HCT116 (cell line): ENCODE data around the gene SEC16B. TPM values are rescaled to one million over a fixed set of nuclear protein-coding genes. Genes with fewer than 3 reads are reported as not detected.

Experiments
- ATAC-seq: fragments of 200-7000 bp; cut with Tn5 transposase; 2 replicates; pipeline ENCODE4 v1.9.1; 2020; ENCODE audit warnings: mild to moderate bottlenecking, moderate library complexity
- BruUV-seq: library from RNA; stranded (reverse); fragments of 400-500 nt; replicated peaks from 2 replicates; lab custom pipeline; 2021; lab: Mats Ljungman, UMichigan
- CTCF ChIA-PET: fragments of 300-600 bp; sonication (Branson Sonifier 250); formaldehyde crosslinking; loops from one replicate; lab custom pipeline; 2021; ENCODE audit warnings: antibody characterized with exemption; lab: Charles Lee
- POLR2A ChIA-PET: fragments of 300-600, 350-600 bp; sonication (Branson Sonifier 250); formaldehyde crosslinking; loops from one replicate; lab custom pipeline; 2021; ENCODE audit warnings: antibody characterized with exemption; lab: Charles Lee
- RAD21 ChIA-PET, 2 experiments: fragments of 300-600 bp; sonication (Branson Sonifier 250); formaldehyde crosslinking; loops; one replicate each; lab custom pipeline; 2023; ENCODE audit warnings: low total read pairs in 2 of 2; ENCODE audit not compliant: uncharacterized antibody in 2 of 2, unreplicated experiment in 2 of 2, low non-redundant PET in 1 of 2; lab: Charles Lee
- DNase-seq: peaks from one replicate; pipeline ENCODE4 v3.0.0-alpha.2; 2010; ENCODE audit warnings: low read depth, low spot score
- H2AFZ ChIP-seq: fragments of 200-600 bp; shearing (Covaris generic), sonication (generic); 2 replicates; pipeline ENCODE4 v1.6.1; 2017; ENCODE audit warnings: low read depth, mixed run types, mixed read lengths, antibody characterized with exemption, low read length; ENCODE audit not compliant: poor library complexity, severe bottlenecking
- H3K27ac ChIP-seq: 2 replicates; pipeline ENCODE4 v1.5.1; 2012; ENCODE audit warnings: low read depth, low read length
- H3K27me3 ChIP-seq: fragments of 200-600 bp; sonication (generic); 2 replicates; pipeline ENCODE4 v1.6.1; 2016; ENCODE audit warnings: mixed run types, low read length, mixed read lengths; ENCODE audit not compliant: insufficient read depth
- H3K36me3 ChIP-seq, 2 experiments: fragments of 200-500 bp in 1 of 2; fragments of 200-600 bp in 1 of 2; sonication (Bioruptor generic) in 1 of 2; sonication (generic) in 1 of 2; 2 replicates each; pipeline versions ENCODE4 v1.5.1 to v1.6.1; 2014 to 2016; ENCODE audit warnings: low read length in 2 of 2, inconsistent platforms in 1 of 2, mixed read lengths in 1 of 2, mixed run types in 1 of 2; ENCODE audit not compliant: insufficient read depth in 2 of 2, control insufficient read depth in 1 of 2
- H3K4me1 ChIP-seq, 2 experiments: fragments of 200-600 bp in 1 of 2; sonication (generic) in 1 of 2; 2 replicates each; pipeline versions ENCODE4 v1.5.1 to v1.6.1; 2012 to 2017; ENCODE audit warnings: low read length in 2 of 2, inconsistent platforms in 1 of 2, mild to moderate bottlenecking in 1 of 2, mixed read lengths in 1 of 2, mixed run types in 1 of 2, moderate library complexity in 1 of 2; ENCODE audit not compliant: insufficient read depth in 2 of 2, control insufficient read depth in 1 of 2
- H3K4me2 ChIP-seq: fragments of 200-600 bp; sonication (generic); 2 replicates; pipeline ENCODE4 v1.6.1; 2017; ENCODE audit warnings: mixed run types, low read length, mixed read lengths
- H3K4me3 ChIP-seq, 2 experiments: fragments of 200-600 bp in 1 of 2; sonication (generic) in 1 of 2; replicated peaks in 1 of 2; 2 replicates each; pipeline ENCODE4 v1.5.1; 2011 to 2016; ENCODE audit warnings: low read length in 2 of 2, control low read depth in 1 of 2, low read depth in 1 of 2, mild to moderate bottlenecking in 1 of 2, mixed read lengths in 1 of 2, mixed run types in 1 of 2
- H3K79me2 ChIP-seq: fragments of 200-600 bp; sonication (generic); 2 replicates; pipeline ENCODE4 v1.6.1; 2017; ENCODE audit warnings: mild to moderate bottlenecking, mixed run types, low read length, moderate library complexity, mixed read lengths; ENCODE audit not compliant: insufficient read depth
- H3K9ac ChIP-seq: fragments of 200-600 bp; sonication (generic); 2 replicates; pipeline ENCODE4 v1.6.1; 2016; ENCODE audit warnings: low read length, mixed read lengths
- H3K9me2 ChIP-seq: fragments of 200-600 bp; sonication (generic), shearing (Covaris generic); 2 replicates; pipeline ENCODE4 v1.6.1; 2017; ENCODE audit warnings: mixed run types, mild to moderate bottlenecking, moderate library complexity; ENCODE audit not compliant: insufficient read depth
- H3K9me3 ChIP-seq, 2 experiments: fragments of 200-500 bp in 1 of 2; fragments of 200-600 bp in 1 of 2; sonication (Bioruptor generic) in 1 of 2; sonication (generic) in 1 of 2; 2 replicates each; pipeline ENCODE4 v1.6.1; 2014 to 2017; ENCODE audit warnings: low read length in 2 of 2, mixed read lengths in 2 of 2, inconsistent platforms in 1 of 2, low read depth in 1 of 2, mild to moderate bottlenecking in 1 of 2, mixed run types in 1 of 2, moderate library complexity in 1 of 2; ENCODE audit not compliant: control insufficient read depth in 1 of 2, insufficient read depth in 1 of 2
- H4K20me1 ChIP-seq: fragments of 200-600 bp; sonication (generic), shearing (Covaris generic); 2 replicates; pipeline ENCODE4 v1.6.1; 2017; ENCODE audit warnings: mixed run types, mild to moderate bottlenecking, moderate library complexity; ENCODE audit not compliant: insufficient read depth
- ATF3 ChIP-seq: IDR thresholded peaks from 2 replicates; pipeline ENCODE4 v1.6.1; 2012
- CBX3 ChIP-seq: IDR thresholded peaks from 2 replicates; pipeline ENCODE4 v1.6.1; 2012; ENCODE audit warnings: low read depth
- CEBPB ChIP-seq: IDR thresholded peaks from 2 replicates; pipeline ENCODE4 v1.6.1; 2012; ENCODE audit warnings: low read depth
- CTCF ChIP-seq, 3 experiments: fragments of 200-600 bp in 1 of 3; sonication (generic) in 1 of 3; IDR thresholded peaks in 2 of 3; conservative IDR thresholded peaks in 1 of 3; 2 replicates each; pipeline ENCODE4 v1.5.1; 2012 to 2017; ENCODE audit warnings: low read depth in 2 of 3, low read length in 2 of 3, antibody characterized with exemption in 1 of 3, borderline replicate concordance in 1 of 3, control low read depth in 1 of 3, mild to moderate bottlenecking in 1 of 3, mixed read lengths in 1 of 3, mixed run types in 1 of 3, moderate library complexity in 1 of 3; ENCODE audit not compliant: insufficient read depth in 1 of 3
- EGR1 ChIP-seq: IDR thresholded peaks from 2 replicates; pipeline ENCODE4 v1.6.1; 2012; ENCODE audit warnings: low read depth
- ELF1 ChIP-seq: IDR thresholded peaks from 2 replicates; pipeline ENCODE4 v1.6.1; 2012; ENCODE audit warnings: low read depth, borderline replicate concordance
- EZH2phosphoT487 ChIP-seq: fragments of 200-600 bp; IDR thresholded peaks from 2 replicates; pipeline ENCODE4 v1.6.1; 2018; ENCODE audit warnings: antibody characterized with exemption, borderline replicate concordance
- FOSL1 ChIP-seq: IDR thresholded peaks from 2 replicates; pipeline ENCODE4 v1.6.1; 2012; ENCODE audit warnings: low read depth
- POLR2A ChIP-seq: IDR thresholded peaks from 2 replicates; pipeline ENCODE4 v1.7.0; 2011; ENCODE audit warnings: borderline replicate concordance; ENCODE audit not compliant: insufficient read depth, insufficient read length; ENCODE audit errors: extremely low read depth
- POLR2AphosphoS5 ChIP-seq: IDR thresholded peaks from 2 replicates; pipeline ENCODE4 v1.6.1; 2011; ENCODE audit warnings: mild to moderate bottlenecking, low read depth, low read length, moderate library complexity
- RAD21 ChIP-seq: IDR thresholded peaks from 2 replicates; pipeline ENCODE4 v1.6.1; 2012; ENCODE audit warnings: low read depth, mild to moderate bottlenecking
- REST ChIP-seq: IDR thresholded peaks from 2 replicates; pipeline ENCODE4 v1.6.1; 2012; ENCODE audit warnings: low read depth
- SIN3A ChIP-seq: IDR thresholded peaks from 2 replicates; pipeline ENCODE4 v1.6.1; 2012; ENCODE audit warnings: low read depth
- SP1 ChIP-seq: IDR thresholded peaks from 2 replicates; pipeline ENCODE4 v1.6.1; 2012; ENCODE audit warnings: low read depth
- TCF7L2 ChIP-seq: IDR thresholded peaks from 2 replicates; pipeline ENCODE4 v1.7.0; 2011; ENCODE audit warnings: borderline replicate concordance, inconsistent platforms; ENCODE audit not compliant: insufficient read depth, insufficient read length; ENCODE audit errors: extremely low read depth
- YY1 ChIP-seq: IDR thresholded peaks from 2 replicates; pipeline ENCODE4 v1.6.1; 2011; ENCODE audit warnings: low read length, low read depth, moderate library complexity, mild to moderate bottlenecking; ENCODE audit not compliant: insufficient replicate concordance; ENCODE audit errors: extremely low read depth
- ZFX ChIP-seq: fragments of 450-650 bp; IDR thresholded peaks from 2 replicates; pipeline ENCODE4 v1.6.1; 2017
- ZNF274 ChIP-seq: fragments of 200-500 bp; sonication (Bioruptor generic); IDR thresholded peaks from 2 replicates; pipeline ENCODE4 v1.6.1; 2014; ENCODE audit warnings: mild to moderate bottlenecking, low read depth, low read length, inconsistent platforms
- intact Hi-C: fragments of 100-400 bp; cut with micrococcal nuclease; formaldehyde crosslinking; loops from 2 replicates; pipeline ENCODE4 v1.10.0; 2022
- total RNA-seq: library from RNA; stranded (reverse); gene quantifications from one replicate; pipeline ENCODE4 v1.2.1, GENCODE V29; 2021; ENCODE audit not compliant: unreplicated experiment
- TF ChIP-seq, protein P1 (sequence below): IDR thresholded peaks from 2 replicates; pipeline ENCODE4 v1.6.1; 2012
- TF ChIP-seq, protein P2 (sequence below): IDR thresholded peaks from 2 replicates; pipeline ENCODE4 v1.6.1; 2011; ENCODE audit warnings: mild to moderate bottlenecking, low read length, moderate library complexity; ENCODE audit not compliant: insufficient replicate concordance; ENCODE audit errors: extremely low read depth

Gene SEC16B
- total RNA-seq, 1 experiment from 2014 or later, result 1.2 TPM

GRCh38 chr1:177934927-177935326 lies 34.9 kb downstream of the SEC16B start:
- TF ChIP-seq FOSL1 (no peak), ELF1 (no peak), REST (no peak), CTCF (IDR thresholded peaks at IDR 0.05 in 2 of 3, conservative IDR thresholded peaks at IDR 0.05 in 1 of 3; ENCODE audit: borderline replicate concordance in 1 of 3, insufficient read depth in 1 of 3, low read depth in 2 of 3, low read length in 2 of 3) (no peak), CEBPB (no peak), ZFX (no peak), POLR2A (no peak), SIN3A (no peak), POLR2AphosphoS5 (no peak), YY1 (no peak), EZH2phosphoT487 (no peak), CBX3 (no peak), SP1 (no peak), TCF7L2 (no peak), EGR1 (no peak), ATF3 (no peak), RAD21 (no peak), ZNF274 (no peak)
- TF ChIP-seq, protein P1, sequence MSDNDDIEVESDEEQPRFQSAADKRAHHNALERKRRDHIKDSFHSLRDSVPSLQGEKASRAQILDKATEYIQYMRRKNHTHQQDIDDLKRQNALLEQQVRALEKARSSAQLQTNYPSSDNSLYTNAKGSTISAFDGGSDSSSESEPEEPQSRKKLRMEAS, result no peak
- TF ChIP-seq, protein P2, sequence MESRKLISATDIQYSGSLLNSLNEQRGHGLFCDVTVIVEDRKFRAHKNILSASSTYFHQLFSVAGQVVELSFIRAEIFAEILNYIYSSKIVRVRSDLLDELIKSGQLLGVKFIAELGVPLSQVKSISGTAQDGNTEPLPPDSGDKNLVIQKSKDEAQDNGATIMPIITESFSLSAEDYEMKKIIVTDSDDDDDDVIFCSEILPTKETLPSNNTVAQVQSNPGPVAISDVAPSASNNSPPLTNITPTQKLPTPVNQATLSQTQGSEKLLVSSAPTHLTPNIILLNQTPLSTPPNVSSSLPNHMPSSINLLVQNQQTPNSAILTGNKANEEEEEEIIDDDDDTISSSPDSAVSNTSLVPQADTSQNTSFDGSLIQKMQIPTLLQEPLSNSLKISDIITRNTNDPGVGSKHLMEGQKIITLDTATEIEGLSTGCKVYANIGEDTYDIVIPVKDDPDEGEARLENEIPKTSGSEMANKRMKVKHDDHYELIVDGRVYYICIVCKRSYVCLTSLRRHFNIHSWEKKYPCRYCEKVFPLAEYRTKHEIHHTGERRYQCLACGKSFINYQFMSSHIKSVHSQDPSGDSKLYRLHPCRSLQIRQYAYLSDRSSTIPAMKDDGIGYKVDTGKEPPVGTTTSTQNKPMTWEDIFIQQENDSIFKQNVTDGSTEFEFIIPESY, result no peak
- no peak overlapping the region for H3K4me3 ChIP-seq
- RAD21 ChIA-PET, result no interaction called here
- intact Hi-C loops, result no loop called here
- no peak overlapping the region for H2AFZ ChIP-seq
- ATAC-seq (no peak), DNase-seq (no peak)
- peaks cover 0 to 3% of the 10 kb centered on the region in 2 experiments; a peak in 1 of 4 replicates for H3K4me1 ChIP-seq
- CTCF ChIA-PET, result interaction anchor here (1.9 kb wide), 1 partner anchor 13 kb away, joined by 6 read pairs; no protein-coding TSS in a partner anchor
- no peak overlapping the region for H3K4me2 ChIP-seq
- no peaks in the 10 kb centered on the region for H3K9me3 ChIP-seq
- H3K36me3 ChIP-seq, result no peaks in the 10 kb centered on the region
- no peaks in the 10 kb centered on the region for H3K9me2 ChIP-seq
- no peaks in the 10 kb centered on the region for H3K79me2 ChIP-seq
- H3K9ac ChIP-seq, result no peak overlapping the region
- no peak overlapping the region for H3K27ac ChIP-seq
- H3K27me3 ChIP-seq, result no peaks in the 10 kb centered on the region
- no peaks in the 10 kb centered on the region for H4K20me1 ChIP-seq
- no TSS peak for BruUV-seq
- POLR2A ChIA-PET, result no interaction called here
